WTC11 (cell line): ENCODE data around the gene BEGAIN. TPM values are rescaled to one million over a fixed set of nuclear protein-coding genes. Genes with fewer than 3 reads are reported as not detected.

Experiments used
- ATAC-seq: fragments of 200-7000 bp; cut with Tn5 transposase; 2 replicates; pipeline ENCODE4 v1.10.0; 2021; ENCODE audit warnings: mild to moderate bottlenecking, moderate library complexity
- CTCF ChIA-PET: fragments of 300-600 bp; sonication (Branson Sonifier 250); formaldehyde crosslinking; loops from one replicate; lab custom pipeline; 2021; ENCODE audit warnings: antibody characterized with exemption; lab: Charles Lee
- POLR2A ChIA-PET: fragments of 350-600 bp; sonication (Branson Sonifier 250); formaldehyde crosslinking; loops from one replicate; lab custom pipeline; 2021; ENCODE audit warnings: antibody characterized with exemption; lab: Charles Lee
- DNase-seq: peaks from one replicate; pipeline ENCODE4 v3.0.0; 2021; ENCODE audit warnings: low spot score
- H3K27ac Mint-ChIP-seq: 2 replicates; pipeline ENCODE4 v1.8.0; 2021; ENCODE audit warnings: mixed read lengths
- H3K27me3 Mint-ChIP-seq: 2 replicates; pipeline ENCODE4 v1.8.0; 2021; ENCODE audit warnings: low read depth, mild to moderate bottlenecking, moderate library complexity, mixed read lengths
- H3K36me3 Mint-ChIP-seq: 2 replicates; pipeline ENCODE4 v1.8.0; 2021; ENCODE audit warnings: mixed read lengths
- H3K4me1 Mint-ChIP-seq: 2 replicates; pipeline ENCODE4 v1.8.0; 2022; ENCODE audit warnings: mixed read lengths
- H3K4me3 Mint-ChIP-seq: 2 replicates; pipeline ENCODE4 v1.8.0; 2021; ENCODE audit warnings: mild to moderate bottlenecking, moderate library complexity, mixed read lengths
- H3K9me3 Mint-ChIP-seq: 2 replicates; pipeline ENCODE4 v1.8.0; 2021; ENCODE audit warnings: mixed read lengths
- AR ChIP-seq: fragments of 250-450 bp; sonication (Bioruptor Pico); IDR thresholded peaks from 2 replicates; pipeline ENCODE4 v1.9.0; 2021; ENCODE audit warnings: mild to moderate bottlenecking
- ATF2 ChIP-seq: sonication (generic); formaldehyde crosslinking; IDR thresholded peaks from 2 replicates; pipeline ENCODE4 v1.8.1; 2022; ENCODE audit warnings: low read depth, missing genetic modification reagents, borderline replicate concordance
- CBFB ChIP-seq: sonication (generic); formaldehyde crosslinking; IDR thresholded peaks from 2 replicates; pipeline ENCODE4 v1.8.1; 2022; ENCODE audit warnings: mild to moderate bottlenecking, low read depth, missing genetic modification reagents
- FOXK1 ChIP-seq: sonication (generic); formaldehyde crosslinking; IDR thresholded peaks from 2 replicates; pipeline ENCODE4 v1.8.0; 2022; ENCODE audit warnings: mild to moderate bottlenecking, moderate library complexity, missing genetic modification reagents
- IRF1 ChIP-seq: sonication (generic); formaldehyde crosslinking; IDR thresholded peaks from 2 replicates; pipeline ENCODE4 v1.8.0; 2023; ENCODE audit warnings: missing genetic modification reagents
- MLX ChIP-seq: sonication (generic); formaldehyde crosslinking; IDR thresholded peaks from 2 replicates; pipeline ENCODE4 v1.8.1; 2023; ENCODE audit warnings: mild to moderate bottlenecking, missing genetic modification reagents, moderate library complexity
- NFATC4 ChIP-seq: fragments of 250-450 bp; sonication (Bioruptor Pico); IDR thresholded peaks from 2 replicates; pipeline ENCODE4 v1.9.0; 2021; ENCODE audit warnings: mild to moderate bottlenecking
- NFYB ChIP-seq: sonication (generic); formaldehyde crosslinking; conservative IDR thresholded peaks from 2 replicates; pipeline ENCODE4 v1.8.0; 2022; ENCODE audit warnings: low read depth, missing genetic modification reagents
- NR3C1 ChIP-seq: sonication (generic); formaldehyde crosslinking; conservative IDR thresholded peaks from 2 replicates; pipeline ENCODE4 v1.8.1; 2023; ENCODE audit warnings: low read depth, mild to moderate bottlenecking, missing genetic modification reagents
- PREB ChIP-seq: sonication (generic); formaldehyde crosslinking; IDR thresholded peaks from 2 replicates; pipeline ENCODE4 v1.8.1; 2022; ENCODE audit warnings: mild to moderate bottlenecking, missing genetic modification reagents, moderate library complexity, borderline replicate concordance
- SP1 ChIP-seq: sonication (generic); formaldehyde crosslinking; conservative IDR thresholded peaks from 2 replicates; pipeline ENCODE4 v1.8.1; 2022; ENCODE audit warnings: missing genetic modification reagents
- ZBTB21 ChIP-seq: sonication (generic); formaldehyde crosslinking; IDR thresholded peaks from 2 replicates; pipeline ENCODE4 v1.8.1; 2023; ENCODE audit warnings: mild to moderate bottlenecking, missing genetic modification reagents, borderline replicate concordance
- ZNF263 ChIP-seq: sonication (generic); formaldehyde crosslinking; IDR thresholded peaks from 2 replicates; pipeline ENCODE4 v1.8.1; 2022; ENCODE audit warnings: low read depth, mild to moderate bottlenecking, moderate library complexity, missing genetic modification reagents
- ZNF281 ChIP-seq: sonication (generic); formaldehyde crosslinking; IDR thresholded peaks from 2 replicates; pipeline ENCODE4 v1.8.0; 2023; ENCODE audit warnings: mild to moderate bottlenecking, missing genetic modification reagents
- ZNF396 ChIP-seq: fragments of 250-450 bp; sonication (Bioruptor Pico); IDR thresholded peaks from 2 replicates; pipeline ENCODE4 v1.8.0; 2021; ENCODE audit warnings: mild to moderate bottlenecking, moderate library complexity, borderline replicate concordance
- ZSCAN18 ChIP-seq: fragments of 250-450 bp; sonication (Bioruptor Pico); IDR thresholded peaks from 2 replicates; pipeline ENCODE4 v2.1.2; 2022; ENCODE audit warnings: mild to moderate bottlenecking, moderate library complexity
- total RNA-seq: library from RNA; stranded (reverse); gene quantifications from 3 replicates; pipeline ENCODE4 v1.2.3, GENCODE V29; 2021
- TF ChIP-seq, protein P1 (sequence below): sonication (generic); formaldehyde crosslinking; IDR thresholded peaks from 2 replicates; pipeline ENCODE4 v1.8.1; 2022; ENCODE audit warnings: mild to moderate bottlenecking, moderate library complexity, missing genetic modification reagents

The BEGAIN gene
- total RNA-seq, 1 experiment from 2014 or later, result 1.3 TPM

GRCh38 chr14:100570726-100571454 is 16.3 kb downstream of the BEGAIN start:
- POLR2A ChIA-PET, result no interaction called here
- H3K9me3 Mint-ChIP-seq, result no peaks in the 10 kb centered on the region
- H3K27ac Mint-ChIP-seq, result no peak overlapping the region
- DNase-seq (no peak), ATAC-seq (no peak)
- H3K27me3 Mint-ChIP-seq, result peaks cover 44% of the 10 kb centered on the region
- H3K4me1 Mint-ChIP-seq, result peaks cover 23% of the 10 kb centered on the region
- CTCF ChIA-PET, result interaction anchor here (0.7 to 4.7 kb wide), 6 partner anchors 14 to 1154 kb away, joined by 3 to 21 read pairs (median 4); no protein-coding TSS in a partner anchor
- H3K36me3 Mint-ChIP-seq, result no peaks in the 10 kb centered on the region
- TF ChIP-seq MLX (CRISPR knock-in tag), result no peak
- no peak for TF ChIP-seq SP1 (CRISPR knock-in tag)
- no peak for TF ChIP-seq CBFB (CRISPR knock-in tag)
- no peak for TF ChIP-seq FOXK1 (CRISPR knock-in tag)
- no peak for TF ChIP-seq NFATC4 (CRISPR knock-in tag)
- no peak for TF ChIP-seq IRF1
- TF ChIP-seq, protein P1, sequence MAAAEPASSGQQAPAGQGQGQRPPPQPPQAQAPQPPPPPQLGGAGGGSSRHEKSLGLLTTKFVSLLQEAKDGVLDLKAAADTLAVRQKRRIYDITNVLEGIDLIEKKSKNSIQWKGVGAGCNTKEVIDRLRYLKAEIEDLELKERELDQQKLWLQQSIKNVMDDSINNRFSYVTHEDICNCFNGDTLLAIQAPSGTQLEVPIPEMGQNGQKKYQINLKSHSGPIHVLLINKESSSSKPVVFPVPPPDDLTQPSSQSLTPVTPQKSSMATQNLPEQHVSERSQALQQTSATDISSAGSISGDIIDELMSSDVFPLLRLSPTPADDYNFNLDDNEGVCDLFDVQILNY, result no peak
- no peak for TF ChIP-seq NFYB (CRISPR knock-in tag)
- no peak for TF ChIP-seq ATF2 (CRISPR knock-in tag)
- TF ChIP-seq ZBTB21 (CRISPR knock-in tag), result no peak
- no peak overlapping the region for H3K4me3 Mint-ChIP-seq

DNA sequence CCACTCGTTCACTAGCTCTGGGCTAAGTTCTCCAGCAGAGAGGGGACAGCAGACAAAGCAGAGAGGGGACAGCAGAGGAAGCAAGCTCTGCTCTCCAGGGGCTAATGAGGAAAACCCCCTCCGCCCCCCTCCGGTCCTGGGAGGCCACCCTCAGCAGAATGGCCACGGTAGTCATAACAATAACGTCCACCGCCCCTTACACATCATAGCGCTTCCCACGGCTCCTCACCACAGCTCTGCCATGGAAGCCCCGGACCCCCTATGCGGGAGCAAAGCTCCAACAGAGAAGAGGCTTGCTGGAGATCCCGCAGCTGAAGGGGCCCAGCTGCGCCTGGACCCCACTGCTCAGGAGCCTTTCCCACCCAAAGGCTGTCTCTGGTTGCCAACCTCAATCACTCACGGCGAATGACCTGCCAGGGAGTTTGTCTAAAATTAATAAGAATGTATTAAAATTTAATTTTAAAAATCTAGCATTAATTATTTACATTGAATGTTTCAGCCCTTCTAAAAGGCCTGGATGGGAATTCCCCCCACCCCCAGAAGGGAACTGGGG is 17.4 kb downstream of the BEGAIN start:
- Mint-ChIP-seq H3K27ac (no peak overlapping the region), H3K36me3 (no peaks in the 10 kb centered on the region), H3K9me3 (no peaks in the 10 kb centered on the region), H3K27me3 (peaks cover 51% of the 10 kb centered on the region), H3K4me3 (peak overlapping the region; percentile 72), H3K4me1 (peaks cover 23% of the 10 kb centered on the region)
- ATAC-seq, result no peak
- DNase-seq, result no peak
- POLR2A ChIA-PET, result no interaction called here
- CTCF ChIA-PET, result interaction anchor here (0.8 to 4.7 kb wide), 12 partner anchors 13 to 184 kb away, joined by 3 to 21 read pairs (median 4); no protein-coding TSS in a partner anchor
- TF ChIP-seq AR (CRISPR knock-in tag) (no peak), ZNF263 (CRISPR knock-in tag) (no peak), ZSCAN18 (CRISPR knock-in tag) (no peak), NR3C1 (CRISPR knock-in tag) (no peak), ZNF396 (CRISPR knock-in tag) (no peak), PREB (CRISPR knock-in tag) (no peak), ZNF281 (no peak), SP1 (CRISPR knock-in tag) (no peak)
